Activated T-cell treated with anti-CD3 and anti-CD28 coated beads, Interleukin-2, amount 50 U/mL, for 4 hours (primary cell): ENCODE measurements around the gene PSMC3. TPM values are rescaled to one million over a fixed set of nuclear protein-coding genes. Genes with fewer than 3 reads are reported as not detected.

Experiments used
- ATAC-seq, 2 donors: fragments of 200-7000 bp; cut with Tn5 transposase; one replicate each; pipeline ENCODE4 v1.10.0; 2021
- DNase-seq: peaks from one replicate; pipeline ENCODE4 v3.0.0-alpha.2; 2020
- H3K27me3 Mint-ChIP-seq: one replicate; pipeline ENCODE4 v1.8.0; 2021; ENCODE audit warnings: low read depth, mixed read lengths
- H3K36me3 Mint-ChIP-seq: one replicate; pipeline ENCODE4 v1.8.0; 2022; ENCODE audit warnings: mixed read lengths; ENCODE audit not compliant: insufficient read depth
- H3K4me1 Mint-ChIP-seq: one replicate; pipeline ENCODE4 v1.8.0; 2021; ENCODE audit warnings: low read depth, mixed read lengths
- H3K4me3 Mint-ChIP-seq: one replicate; pipeline ENCODE4 v1.8.0; 2021; ENCODE audit warnings: mild to moderate bottlenecking, moderate library complexity, mixed read lengths
- H3K9me3 Mint-ChIP-seq: one replicate; pipeline ENCODE4 v1.8.0; 2021; ENCODE audit warnings: mixed read lengths
- total RNA-seq, 3 donors: library from RNA; stranded (reverse); gene quantifications; one replicate each; pipeline ENCODE4 v1.2.1, GENCODE V29; 2021

Gene PSMC3
- total RNA-seq, 3 donors from 2014 or later = 275 to 300 (median 299) TPM

DNA sequence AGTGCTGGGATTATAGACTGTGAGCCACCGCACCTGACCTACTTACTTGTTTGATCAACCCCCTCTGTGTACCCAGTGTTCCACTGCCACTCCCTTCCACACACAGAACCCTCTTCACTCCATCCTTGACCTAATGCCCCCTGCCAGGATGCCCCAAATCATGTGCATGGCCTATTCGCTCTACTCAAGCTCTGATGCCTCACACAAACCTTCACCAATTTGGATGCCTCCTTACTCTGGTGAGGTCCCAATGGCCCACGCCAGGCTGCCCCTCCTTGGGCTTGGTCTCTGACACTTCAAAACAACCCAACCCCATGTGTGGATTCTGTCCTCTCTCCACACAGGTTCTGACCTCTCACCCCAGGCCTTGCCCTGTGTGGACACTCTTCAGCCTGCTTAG lies 9.4 kb upstream of the PSMC3 start:
- DNase-seq (no peak), ATAC-seq (no peak)
- H3K36me3 Mint-ChIP-seq = no peaks in the 10 kb centered on the region
- H3K9me3 Mint-ChIP-seq = no peaks in the 10 kb centered on the region
- no peak overlapping the region for H3K4me3 Mint-ChIP-seq
- no peaks in the 10 kb centered on the region for H3K4me1 Mint-ChIP-seq
- H3K27me3 Mint-ChIP-seq = no peaks in the 10 kb centered on the region

DNA sequence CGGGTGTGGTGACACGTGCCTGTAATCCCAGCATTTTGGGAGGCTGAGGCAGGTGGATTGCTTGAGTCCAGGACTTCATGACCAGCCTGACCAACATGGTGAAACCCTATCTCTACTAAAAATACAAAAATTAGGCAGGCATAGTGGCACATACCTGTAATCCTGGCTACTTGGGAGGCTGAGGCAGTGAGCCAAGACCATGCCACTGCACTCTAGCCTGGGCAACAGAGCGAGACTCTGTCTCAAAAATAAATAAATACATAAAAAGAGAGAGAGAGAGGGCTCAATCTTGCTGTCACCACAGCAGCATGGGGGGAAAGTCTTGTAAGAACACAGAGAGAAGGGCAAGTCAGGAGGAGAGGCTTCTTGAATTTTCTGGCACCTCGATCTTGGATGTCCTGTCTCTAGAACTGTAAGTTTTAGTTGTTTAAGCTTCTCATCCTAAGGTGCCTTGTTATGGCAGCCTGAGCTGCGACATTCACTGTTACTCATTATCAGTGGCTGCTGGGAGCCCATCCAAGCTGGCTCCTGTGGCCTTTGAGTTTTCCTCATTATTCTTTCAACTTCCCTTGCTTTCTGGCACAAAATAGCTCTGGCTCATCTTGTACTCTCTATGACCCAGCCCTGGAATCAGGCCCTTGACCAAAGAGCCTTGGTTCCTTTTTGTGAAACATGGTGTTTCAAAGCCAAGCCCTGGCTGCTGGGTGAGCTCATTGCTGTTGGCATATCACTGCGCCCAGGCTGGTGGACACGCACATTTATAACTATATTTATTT lies 8.0 kb upstream of the PSMC3 start:
- Mint-ChIP-seq H3K36me3 (no peaks in the 10 kb centered on the region), H3K9me3 (no peaks in the 10 kb centered on the region), H3K4me3 (no peak overlapping the region), H3K4me1 (no peaks in the 10 kb centered on the region), H3K27me3 (no peaks in the 10 kb centered on the region)
- DNase-seq (no peak), ATAC-seq (no peak)

DNA sequence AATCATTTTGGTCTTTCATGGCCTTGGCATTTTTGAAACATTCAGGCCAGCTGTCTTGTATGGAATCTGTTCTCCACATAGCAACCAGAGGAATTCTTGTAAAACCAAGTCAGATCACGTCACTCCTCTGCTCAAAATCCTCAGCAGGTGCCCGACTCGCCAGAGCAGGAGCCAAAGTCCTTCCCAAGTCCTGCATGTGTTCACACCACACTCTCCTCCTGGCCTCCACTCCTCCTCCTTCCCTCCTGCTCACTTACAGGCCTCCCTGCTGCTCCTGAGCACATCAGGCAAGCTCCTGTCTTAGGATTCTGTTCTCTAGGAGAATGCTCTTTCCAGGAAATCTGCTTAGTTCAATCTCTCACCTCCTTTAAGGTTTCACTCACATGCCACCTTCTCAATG lies 6.9 kb upstream of the PSMC3 start:
- no peaks in the 10 kb centered on the region for H3K9me3 Mint-ChIP-seq
- no peak for DNase-seq
- H3K27me3 Mint-ChIP-seq = no peaks in the 10 kb centered on the region
- no peak overlapping the region for H3K4me3 Mint-ChIP-seq
- no peaks in the 10 kb centered on the region for H3K4me1 Mint-ChIP-seq
- no peak for ATAC-seq
- no peaks in the 10 kb centered on the region for H3K36me3 Mint-ChIP-seq

DNA sequence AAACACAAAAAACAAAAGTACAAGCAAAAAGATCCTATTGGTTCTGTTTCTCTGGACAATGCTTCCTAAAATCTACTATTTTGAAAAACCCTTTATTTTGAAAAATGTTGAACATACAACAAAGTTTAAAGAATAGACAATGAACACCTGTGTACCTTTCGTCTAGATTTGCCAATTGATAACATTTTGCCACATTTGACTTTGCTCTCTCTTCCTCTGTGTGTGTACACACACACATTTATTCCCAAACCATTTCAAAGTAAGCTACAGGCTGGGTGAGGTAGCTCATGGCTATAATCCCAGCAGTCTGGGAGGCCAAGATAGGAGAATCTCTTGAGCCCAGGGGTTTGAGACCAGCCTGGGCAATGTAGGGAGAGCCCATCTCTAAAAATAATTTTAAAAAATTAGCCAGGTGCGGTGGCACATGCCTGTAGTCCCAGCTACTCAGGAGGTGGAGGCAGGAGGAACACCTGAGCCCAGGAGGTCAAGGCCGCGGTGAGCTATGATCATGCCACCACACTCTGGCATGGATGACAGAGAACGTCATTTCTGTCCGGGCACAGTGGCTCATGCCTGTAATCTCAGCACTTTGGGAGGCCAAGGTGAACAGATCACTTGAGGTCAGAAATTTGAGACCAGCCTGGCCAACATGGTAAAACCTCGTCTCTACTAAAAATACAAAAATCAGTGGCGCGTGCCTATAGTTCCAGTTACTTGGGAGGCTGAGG lies 5.3 kb upstream of the PSMC3 start:
- DNase-seq (no peak), ATAC-seq (no peak)
- Mint-ChIP-seq H3K9me3 (no peaks in the 10 kb centered on the region), H3K4me3 (no peak overlapping the region), H3K36me3 (no peaks in the 10 kb centered on the region), H3K4me1 (peaks cover 2% of the 10 kb centered on the region), H3K27me3 (no peaks in the 10 kb centered on the region)

DNA sequence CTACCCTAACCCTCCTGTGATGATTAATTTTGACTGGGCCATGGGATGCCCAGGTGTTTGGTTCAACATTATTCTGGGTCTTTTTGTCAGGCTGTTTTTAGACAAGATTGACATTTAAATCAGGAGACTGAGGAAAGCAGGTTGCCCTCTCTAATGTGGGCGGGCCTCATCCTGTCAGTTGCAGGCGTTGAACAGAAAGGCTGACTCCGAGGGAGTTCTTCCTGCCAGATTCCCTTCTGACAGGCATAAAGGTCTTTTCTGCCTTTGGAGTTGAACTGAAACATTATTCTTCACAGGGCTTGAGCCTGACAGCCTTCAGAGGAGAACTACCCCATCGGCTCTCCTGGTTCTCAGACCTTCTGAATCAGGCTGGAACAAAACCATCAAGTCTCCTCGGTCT lies 4.3 kb upstream of the PSMC3 start:
- H3K36me3 Mint-ChIP-seq = peaks cover 2% of the 10 kb centered on the region
- H3K27me3 Mint-ChIP-seq = no peaks in the 10 kb centered on the region
- ATAC-seq = no peak
- H3K4me3 Mint-ChIP-seq = no peak overlapping the region
- no peaks in the 10 kb centered on the region for H3K9me3 Mint-ChIP-seq
- H3K4me1 Mint-ChIP-seq = peaks cover 7% of the 10 kb centered on the region
- no peak for DNase-seq

DNA sequence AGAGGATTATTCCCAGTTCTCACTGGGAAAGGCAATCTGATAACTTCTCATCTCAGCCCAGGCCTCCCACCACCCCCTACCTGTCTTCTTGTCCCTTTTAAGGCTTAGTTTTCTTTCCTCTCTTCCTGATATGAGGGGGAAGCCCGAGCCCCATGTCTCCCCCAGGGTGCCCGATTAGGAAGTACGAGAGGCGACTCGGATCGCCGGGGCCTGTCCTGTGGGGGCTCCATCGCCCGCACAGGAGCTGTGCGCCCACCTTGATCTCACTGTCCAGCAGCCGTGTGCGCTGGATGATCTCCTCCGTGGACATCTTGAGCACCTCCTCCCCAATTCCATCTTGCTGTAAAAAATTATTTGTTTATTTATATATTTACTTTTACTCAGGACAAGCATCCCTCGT lies 628 bp downstream of the PSMC3 start:
- Mint-ChIP-seq H3K4me1 (peaks cover 20% of the 10 kb centered on the region), H3K4me3 (peak overlapping the region; percentile 100), H3K27me3 (no peaks in the 10 kb centered on the region), H3K9me3 (no peaks in the 10 kb centered on the region), H3K36me3 (peaks cover 27% of the 10 kb centered on the region)
- ATAC-seq (no peak), DNase-seq (no peak)

DNA sequence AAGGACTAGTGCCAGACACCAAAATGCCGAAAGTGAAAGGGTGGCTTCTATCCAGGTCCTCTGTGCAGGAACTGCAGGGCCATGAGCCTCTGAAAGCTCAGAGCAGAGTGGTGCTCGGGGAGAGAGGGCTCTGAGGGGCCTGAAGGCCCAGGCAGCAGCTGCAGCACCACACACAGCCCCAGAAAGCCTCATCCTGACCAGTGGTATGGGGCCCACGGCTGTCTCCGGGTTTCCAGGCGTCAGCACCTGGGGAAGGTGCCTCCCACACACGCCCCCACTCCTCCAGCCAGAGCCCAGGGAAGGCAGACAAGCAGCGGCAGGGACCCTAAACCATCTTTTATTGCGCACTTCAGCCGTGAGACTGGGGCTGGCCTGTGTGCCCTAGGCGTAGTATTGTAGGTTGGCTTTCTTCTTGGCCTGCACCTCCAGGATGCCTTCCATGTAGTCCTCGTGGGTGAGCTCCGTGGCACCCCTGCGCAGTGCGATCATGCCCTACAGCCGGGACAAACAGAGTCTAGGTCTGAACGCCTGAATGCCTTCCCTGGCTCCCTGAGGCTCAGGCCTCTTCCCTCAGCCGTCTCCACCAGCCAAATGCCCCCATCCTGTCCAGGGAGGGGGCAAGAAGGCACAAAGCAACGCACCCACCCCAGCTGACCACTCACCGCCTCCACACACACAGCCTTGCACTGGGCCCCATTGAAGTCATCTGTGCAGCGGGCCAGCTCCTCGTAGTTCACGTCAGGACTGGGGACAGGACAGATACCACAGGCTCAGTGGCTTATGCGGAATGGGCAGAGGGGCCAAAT lies 7.6 kb downstream of the PSMC3 start:
- no peaks in the 10 kb centered on the region for H3K27me3 Mint-ChIP-seq
- H3K36me3 Mint-ChIP-seq = peaks cover 35% of the 10 kb centered on the region
- no peaks in the 10 kb centered on the region for H3K4me1 Mint-ChIP-seq
- no peaks in the 10 kb centered on the region for H3K9me3 Mint-ChIP-seq
- no peak overlapping the region for H3K4me3 Mint-ChIP-seq
- ATAC-seq (peak in 1 of 2 donors; percentile 5), DNase-seq (no peak)

DNA sequence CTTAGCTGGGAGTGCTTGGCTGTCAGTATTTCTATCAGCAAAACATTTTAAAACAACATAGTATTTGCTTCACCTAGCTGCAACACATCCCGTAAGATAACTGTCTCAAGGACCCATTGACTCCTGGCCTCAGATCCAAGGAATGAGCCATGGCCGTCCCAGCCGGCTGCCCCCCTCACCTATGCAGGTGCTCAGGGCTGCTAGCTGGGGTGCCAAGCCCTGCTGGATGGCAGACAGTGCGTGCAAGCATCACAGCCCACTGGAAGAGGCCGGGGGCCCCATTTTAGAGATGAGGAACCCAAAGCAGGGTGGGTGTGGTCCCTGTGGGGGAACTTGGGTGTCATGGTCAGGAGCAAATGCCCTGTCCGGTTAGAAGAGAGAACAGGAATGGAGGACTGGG lies 8.5 kb downstream of the PSMC3 start:
- H3K9me3 Mint-ChIP-seq = no peaks in the 10 kb centered on the region
- H3K36me3 Mint-ChIP-seq = peaks cover 33% of the 10 kb centered on the region
- ATAC-seq (no peak), DNase-seq (no peak)
- H3K4me3 Mint-ChIP-seq = no peak overlapping the region
- H3K27me3 Mint-ChIP-seq = no peaks in the 10 kb centered on the region
- no peaks in the 10 kb centered on the region for H3K4me1 Mint-ChIP-seq

DNA sequence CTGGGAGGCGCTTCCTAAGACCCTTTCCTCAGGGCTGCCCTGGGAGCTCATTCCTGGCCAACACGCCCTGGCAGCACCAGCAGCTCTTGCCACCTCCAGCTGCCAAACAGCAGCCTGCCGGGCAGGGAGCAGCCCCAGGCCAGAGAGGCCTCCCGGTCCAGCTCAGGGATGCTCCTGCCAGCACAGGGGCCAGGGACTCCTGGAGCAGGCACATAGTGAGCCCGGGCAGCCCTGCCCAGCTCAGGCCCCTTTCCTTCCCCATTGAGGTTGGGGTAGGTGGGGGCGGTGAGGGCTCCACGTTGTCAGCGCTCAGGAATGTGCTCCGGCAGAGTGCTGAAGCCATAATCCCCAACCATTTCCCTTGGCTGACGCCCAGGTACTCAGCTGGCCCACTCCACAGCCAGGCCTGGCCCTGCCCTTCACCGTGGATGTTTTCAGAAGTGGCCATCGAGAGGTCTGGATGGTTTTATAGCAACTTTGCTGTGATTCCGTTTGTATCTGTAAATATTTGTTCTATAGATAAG lies 10.2 kb downstream of the PSMC3 start:
- Mint-ChIP-seq H3K9me3 (no peaks in the 10 kb centered on the region), H3K4me1 (peaks cover 2% of the 10 kb centered on the region), H3K27me3 (no peaks in the 10 kb centered on the region), H3K4me3 (no peak overlapping the region), H3K36me3 (peaks cover 25% of the 10 kb centered on the region)
- ATAC-seq (peak in 1 of 2 donors; percentile 4), DNase-seq (no peak)

DNA sequence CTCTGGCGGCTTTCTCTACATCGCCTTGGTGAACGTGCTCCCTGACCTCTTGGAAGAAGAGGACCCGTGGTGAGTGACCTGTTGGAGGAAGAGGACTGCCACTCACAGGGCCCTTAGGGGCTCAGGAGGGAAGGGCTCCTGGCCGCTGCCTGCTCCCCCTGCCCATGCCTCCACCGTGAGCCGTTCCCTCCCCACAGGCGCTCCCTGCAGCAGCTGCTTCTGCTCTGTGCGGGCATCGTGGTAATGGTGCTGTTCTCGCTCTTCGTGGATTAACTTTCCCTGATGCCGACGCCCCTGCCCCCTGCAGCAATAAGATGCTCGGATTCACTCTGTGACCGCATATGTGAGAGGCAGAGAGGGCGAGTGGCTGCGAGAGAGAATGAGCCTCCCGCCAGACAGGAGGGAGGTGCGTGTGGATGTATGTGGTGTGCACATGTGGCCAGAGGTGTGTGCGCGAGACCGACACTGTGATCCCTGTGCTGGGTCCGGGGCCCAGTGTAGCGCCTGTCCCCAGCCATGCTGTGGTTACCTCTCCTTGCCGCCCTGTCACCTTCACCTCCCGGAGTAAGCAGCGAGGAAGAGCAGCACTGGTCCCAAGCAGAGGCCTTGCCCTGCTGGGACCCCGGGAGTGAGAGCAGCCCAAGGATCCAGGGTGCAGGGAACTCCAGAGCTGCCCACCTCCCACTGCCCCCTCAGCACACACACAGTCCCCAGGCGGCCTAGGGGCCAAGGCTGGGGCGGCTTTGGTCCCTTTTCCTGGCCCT lies 11.0 kb downstream of the PSMC3 start:
- peaks cover 25% of the 10 kb centered on the region for H3K36me3 Mint-ChIP-seq
- DNase-seq (no peak), ATAC-seq (peak; percentile 6 to 9)

DNA sequence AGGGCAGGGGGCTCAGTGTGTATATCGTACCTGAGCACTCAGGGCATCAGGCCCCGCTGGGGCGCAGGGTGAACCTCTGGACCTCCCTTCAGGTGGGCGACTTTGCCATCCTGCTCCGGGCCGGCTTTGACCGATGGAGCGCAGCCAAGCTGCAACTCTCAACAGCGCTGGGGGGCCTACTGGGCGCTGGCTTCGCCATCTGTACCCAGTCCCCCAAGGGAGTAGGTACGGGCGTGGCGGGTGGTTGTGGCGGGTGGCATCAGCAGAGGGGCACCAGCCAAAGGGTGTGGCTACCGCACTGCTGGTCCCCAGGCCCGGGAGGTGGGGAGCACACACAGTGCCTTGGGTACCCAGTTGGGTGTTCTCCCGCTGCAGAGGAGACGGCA lies 11.6 kb downstream of the PSMC3 start:
- no peak for ATAC-seq

More for the DNA sequence above, 11.0 kb downstream of the PSMC3 start:
- Mint-ChIP-seq H3K4me1 (peaks cover 2% of the 10 kb centered on the region), H3K4me3 (no peak overlapping the region), H3K9me3 (no peaks in the 10 kb centered on the region), H3K27me3 (no peaks in the 10 kb centered on the region)

DNA sequence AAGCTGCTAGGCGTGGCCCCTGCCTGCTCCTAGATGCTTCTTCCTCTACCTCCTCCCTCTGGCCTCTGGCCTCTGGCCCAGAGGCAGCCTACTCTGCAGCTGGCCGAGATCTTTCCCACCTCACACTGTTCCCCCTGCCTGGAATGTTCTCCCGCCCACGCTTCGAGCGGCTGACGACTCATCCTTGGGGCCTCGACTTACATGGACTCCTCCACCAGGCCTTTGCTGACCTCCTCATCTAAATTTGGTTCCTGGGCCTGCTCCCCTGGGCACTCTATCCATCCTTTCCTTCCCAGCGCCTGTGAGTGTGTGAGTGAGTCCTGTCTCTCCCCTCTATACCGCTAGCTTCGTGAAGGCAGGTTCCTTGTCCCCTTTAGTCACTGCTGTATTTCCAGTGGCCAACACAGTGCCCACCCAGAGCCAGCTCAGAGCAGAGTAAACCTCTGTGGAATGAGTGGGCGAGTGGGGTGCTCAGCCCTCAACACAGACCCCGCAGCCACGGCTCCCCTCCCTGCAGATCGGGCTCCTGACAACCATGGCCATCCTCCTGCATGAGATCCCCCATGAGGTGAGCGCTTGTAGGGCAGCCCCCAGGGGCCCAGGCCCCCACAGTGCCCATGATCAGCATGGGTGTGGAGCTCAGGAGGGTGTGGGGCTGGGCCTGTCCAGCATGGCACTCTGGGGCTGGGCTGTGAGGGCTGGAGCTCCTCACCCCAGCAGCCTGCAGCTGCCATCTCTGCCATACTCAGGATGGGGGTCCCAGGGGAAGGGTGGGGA lies 12.1 kb downstream of the PSMC3 start:
- H3K4me3 Mint-ChIP-seq = no peak overlapping the region
- peaks cover 16% of the 10 kb centered on the region for H3K36me3 Mint-ChIP-seq
- H3K27me3 Mint-ChIP-seq = no peaks in the 10 kb centered on the region
- ATAC-seq (no peak), DNase-seq (no peak)
- peaks cover 6% of the 10 kb centered on the region for H3K4me1 Mint-ChIP-seq
- no peaks in the 10 kb centered on the region for H3K9me3 Mint-ChIP-seq

More for the DNA sequence above, 11.6 kb downstream of the PSMC3 start:
- no peaks in the 10 kb centered on the region for H3K9me3 Mint-ChIP-seq
- peaks cover 2% of the 10 kb centered on the region for H3K4me1 Mint-ChIP-seq
- DNase-seq = no peak
- peaks cover 20% of the 10 kb centered on the region for H3K36me3 Mint-ChIP-seq
- no peaks in the 10 kb centered on the region for H3K27me3 Mint-ChIP-seq
- no peak overlapping the region for H3K4me3 Mint-ChIP-seq

DNA sequence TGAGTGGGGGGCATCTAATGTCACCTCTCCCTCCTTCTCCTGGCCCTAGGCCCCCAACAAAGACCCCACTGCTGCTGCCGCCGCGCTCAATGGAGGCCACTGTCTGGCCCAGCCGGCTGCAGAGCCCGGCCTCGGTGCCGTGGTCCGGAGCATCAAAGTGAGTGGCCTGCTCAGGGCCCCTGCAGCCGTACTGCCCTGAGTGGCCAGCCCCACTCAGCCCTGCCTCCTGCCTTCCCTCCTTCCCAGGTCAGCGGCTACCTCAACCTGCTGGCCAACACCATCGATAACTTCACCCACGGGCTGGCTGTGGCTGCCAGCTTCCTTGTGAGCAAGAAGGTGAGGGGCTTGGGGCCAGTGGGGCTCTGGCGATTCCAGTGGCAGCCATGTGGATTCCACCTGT lies 12.9 kb downstream of the PSMC3 start:
- Mint-ChIP-seq H3K36me3 (peaks cover 13% of the 10 kb centered on the region), H3K4me1 (peaks cover 8% of the 10 kb centered on the region), H3K4me3 (no peak overlapping the region), H3K27me3 (no peaks in the 10 kb centered on the region), H3K9me3 (no peaks in the 10 kb centered on the region)
- DNase-seq = no peak
- no peak for ATAC-seq
